ENCODE results near the gene CD320.
A peak's percentile ranks its signal among the peaks of the same experiment; 100 is the strongest.

Gene CD320

GRCh38 chr19:8253678-8254077 is 54.5 kb downstream of the CD320 start:
- DNase-seq (ENCODE audit: low read depth), result no peak

- peak; percentile 13 for DNase-seq (ENCODE audit: low read depth)
These were observed 55.1 kb downstream of the CD320 start for GRCh38 chr19:8252922-8253589.

All from non-pigmented ciliary epithelial cell (primary cell).